D341Med (cell line): Measurements from ENCODE around the gene SMARCA4.
"Not testable (repeated sequence)": the region's sequence is repeated elsewhere in the genome, so short reads cannot be mapped to it uniquely, and the experiment has no call there.

Experiments used
- DNase-seq: peaks from one replicate; pipeline ENCODE4 v3.0.0; 2012; ENCODE audit warnings: low spot score

SMARCA4 gene

GRCh38 chr19:10979951-10980381 is 19.1 kb downstream of the SMARCA4 start:
- no peak for DNase-seq

- no peak for DNase-seq
These were observed 20.5 kb downstream of the SMARCA4 start for GRCh38 chr19:10981252-10981895.

GRCh38 chr19:10983026-10983425 is 22.2 kb downstream of the SMARCA4 start:
- no peak for DNase-seq

- DNase-seq: no peak
These were observed 23.4 kb downstream of the SMARCA4 start for GRCh38 chr19:10984166-10984735.

DNA sequence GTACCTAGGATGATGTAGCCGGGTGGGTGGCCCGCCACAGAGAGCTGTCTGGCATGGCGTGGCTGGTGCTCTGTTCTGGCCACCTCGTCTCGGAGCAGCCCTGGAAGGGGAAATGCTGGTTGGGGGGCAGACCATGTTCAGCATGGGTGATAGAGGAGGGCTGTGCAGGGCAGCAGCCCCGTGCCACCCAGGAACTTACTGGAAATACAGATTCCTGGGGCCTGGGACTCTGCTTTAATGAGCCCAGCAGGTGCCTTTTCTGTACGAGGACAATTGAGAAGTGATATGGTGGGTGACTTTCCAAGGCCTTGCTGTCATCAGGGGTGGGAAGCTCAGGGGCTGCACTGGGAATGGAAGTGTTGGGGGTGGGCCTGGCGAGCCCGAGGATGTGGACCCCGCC is 24.7 kb downstream of the SMARCA4 start:
- DNase-seq: no peak

DNA sequence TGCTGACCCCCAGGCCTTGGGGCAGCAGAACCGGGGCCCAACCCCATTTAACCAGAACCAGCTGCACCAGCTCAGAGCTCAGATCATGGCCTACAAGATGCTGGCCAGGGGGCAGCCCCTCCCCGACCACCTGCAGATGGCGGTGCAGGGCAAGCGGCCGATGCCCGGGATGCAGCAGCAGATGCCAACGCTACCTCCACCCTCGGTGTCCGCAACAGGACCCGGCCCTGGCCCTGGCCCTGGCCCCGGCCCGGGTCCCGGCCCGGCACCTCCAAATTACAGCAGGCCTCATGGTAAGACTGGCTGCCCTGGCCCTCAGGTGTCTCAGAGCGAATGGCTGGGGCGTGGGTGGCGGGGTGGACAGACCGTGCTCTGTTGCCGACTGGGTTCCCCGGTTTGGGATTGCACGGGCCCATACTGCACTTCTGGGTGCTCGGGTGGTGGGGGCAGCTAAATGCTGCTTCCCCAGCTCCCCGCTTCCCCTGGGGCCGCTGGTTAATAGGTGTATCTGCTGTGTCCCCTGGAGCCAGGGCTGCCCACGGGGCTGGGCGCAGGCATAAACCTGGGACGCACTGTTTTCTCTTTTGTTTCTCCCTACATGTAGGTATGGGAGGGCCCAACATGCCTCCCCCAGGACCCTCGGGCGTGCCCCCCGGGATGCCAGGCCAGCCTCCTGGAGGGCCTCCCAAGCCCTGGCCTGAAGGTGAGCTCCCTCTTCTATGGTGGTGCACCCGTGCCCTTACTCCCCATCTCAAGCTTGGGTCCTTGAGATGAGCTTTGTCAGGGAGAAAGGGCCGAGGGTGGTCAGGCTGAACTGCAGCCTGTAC is 25.7 kb downstream of the SMARCA4 start:
- DNase-seq: no peak

- no peak for DNase-seq
These were observed 26.9 kb downstream of the SMARCA4 start for GRCh38 chr19:10987571-10988297.

- DNase-seq: no peak
These were observed 27.6 kb downstream of the SMARCA4 start for GRCh38 chr19:10988380-10988779.

- DNase-seq: no peak
These were observed 28.1 kb downstream of the SMARCA4 start for GRCh38 chr19:10988921-10989320.

- peak; percentile 23 for DNase-seq
These were observed 30.2 kb downstream of the SMARCA4 start for GRCh38 chr19:10991076-10991475.

GRCh38 chr19:10991521-10992081 is 30.8 kb downstream of the SMARCA4 start:
- DNase-seq: no peak

DNA sequence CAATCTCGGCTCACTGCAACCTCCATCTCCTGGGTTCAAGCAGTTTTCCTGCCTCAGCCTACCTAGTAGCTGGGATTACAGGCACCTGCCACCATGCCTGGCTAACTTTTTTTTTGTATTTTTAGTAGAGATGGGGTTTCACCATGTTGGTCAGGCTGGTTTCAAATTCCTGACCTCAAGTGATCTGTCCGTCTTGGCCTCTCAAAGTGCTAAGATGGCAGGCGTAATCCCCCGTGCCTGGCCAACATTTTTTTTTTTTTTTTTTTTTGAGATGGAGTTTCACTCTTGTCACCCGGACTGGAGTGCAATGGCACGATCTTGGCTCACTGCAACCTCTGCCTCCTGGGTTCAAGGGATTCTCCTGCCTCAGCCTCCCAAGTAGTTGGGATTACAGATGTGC is 31.3 kb downstream of the SMARCA4 start:
- DNase-seq: not testable (repeated sequence)

DNA sequence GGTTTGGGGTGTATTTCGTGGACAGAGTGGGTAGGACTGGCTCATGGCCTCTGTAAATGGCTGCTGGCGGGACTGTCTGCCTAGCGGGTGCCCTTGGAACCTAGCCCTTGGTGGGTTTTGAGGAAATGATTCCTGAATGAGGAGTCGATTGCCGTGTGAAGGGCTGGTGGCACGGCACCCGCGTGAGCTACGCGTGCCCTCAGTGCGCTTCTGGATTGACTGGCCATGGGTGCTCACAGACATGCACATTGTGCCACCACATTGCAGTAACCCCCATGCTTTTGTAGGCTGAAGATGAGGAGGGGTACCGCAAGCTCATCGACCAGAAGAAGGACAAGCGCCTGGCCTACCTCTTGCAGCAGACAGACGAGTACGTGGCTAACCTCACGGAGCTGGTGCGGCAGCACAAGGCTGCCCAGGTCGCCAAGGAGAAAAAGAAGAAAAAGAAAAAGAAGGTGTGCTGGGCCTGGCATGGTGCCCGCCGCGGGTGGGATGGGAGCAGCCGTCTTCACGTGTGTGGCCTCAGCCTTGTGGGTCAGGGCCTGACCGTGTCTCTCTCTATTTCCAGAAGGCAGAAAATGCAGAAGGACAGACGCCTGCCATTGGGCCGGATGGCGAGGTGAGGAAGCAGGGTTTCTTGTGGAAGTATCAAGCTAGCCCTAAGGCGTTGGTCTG is 35.2 kb downstream of the SMARCA4 start:
- DNase-seq: peak; percentile 28

DNA sequence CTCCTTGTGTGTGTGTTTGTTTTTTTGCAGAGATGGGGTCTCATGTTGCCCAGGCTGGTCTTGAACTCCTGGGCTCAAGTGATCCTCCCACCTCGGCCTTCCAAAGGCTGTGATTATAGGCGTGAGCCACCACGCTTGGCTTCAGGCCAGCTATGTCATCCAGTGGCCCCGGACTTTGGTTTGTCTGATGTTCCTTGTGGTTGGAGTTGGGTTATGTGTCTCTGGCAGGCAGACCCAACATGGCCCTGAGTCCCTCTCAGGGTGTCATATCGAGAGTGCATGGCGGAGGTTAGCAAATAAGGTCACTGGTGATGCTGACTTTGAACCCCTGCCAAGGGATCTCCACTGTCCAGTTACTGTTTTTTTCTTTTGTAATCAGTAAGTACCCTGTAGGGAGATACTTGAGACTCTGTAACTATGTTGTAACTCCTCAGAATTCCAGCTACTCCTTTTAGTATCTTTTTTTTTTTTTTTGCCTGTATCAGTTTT is 37.3 kb downstream of the SMARCA4 start:
- no peak for DNase-seq

GRCh38 chr19:10998666-10999065 is 37.8 kb downstream of the SMARCA4 start:
- no peak for DNase-seq

DNA sequence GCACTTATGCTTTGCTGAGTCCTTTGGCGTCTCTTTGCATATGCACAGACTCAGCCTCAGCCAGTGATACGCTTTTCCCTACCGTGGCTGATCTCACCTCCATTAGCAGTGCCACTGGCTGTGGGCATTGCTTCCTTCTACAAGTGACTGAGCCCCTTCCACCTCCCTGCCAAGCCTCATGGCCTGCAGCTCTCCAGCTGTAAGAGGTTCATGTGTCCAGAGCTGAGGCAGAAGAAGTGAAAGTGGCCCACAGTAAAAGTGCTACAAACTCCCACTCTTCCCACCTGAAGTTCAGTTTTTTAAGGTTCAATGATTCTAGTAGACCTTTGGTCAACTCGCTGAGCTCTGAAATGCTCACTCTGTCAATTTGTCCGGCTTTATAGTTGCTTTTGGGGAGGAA is 44.7 kb downstream of the SMARCA4 start:
- DNase-seq: no peak

DNA sequence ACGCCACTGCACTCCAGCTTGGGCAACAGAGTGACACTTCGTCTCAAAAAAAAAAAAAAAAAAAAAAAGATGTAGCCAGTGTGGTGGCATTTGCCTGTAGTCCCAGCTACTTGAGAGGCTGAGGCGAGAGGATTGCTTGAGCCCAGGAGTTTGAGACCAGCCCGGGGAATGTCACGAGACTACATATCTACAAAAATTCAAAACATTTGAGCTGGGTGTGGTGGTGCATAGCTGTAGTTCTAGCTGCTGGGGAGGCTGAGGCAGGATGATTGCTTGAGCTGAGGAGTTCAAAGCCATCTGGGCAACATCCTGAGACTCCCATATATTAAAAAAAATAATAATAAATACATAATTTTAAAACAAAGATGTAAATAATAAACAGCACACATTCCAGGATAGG is 46.6 kb downstream of the SMARCA4 start:
- no peak for DNase-seq

- no peak for DNase-seq
These were observed 47.2 kb downstream of the SMARCA4 start for GRCh38 chr19:11007962-11008532.

GRCh38 chr19:11010041-11010440 is 49.2 kb downstream of the SMARCA4 start:
- no peak for DNase-seq

DNA sequence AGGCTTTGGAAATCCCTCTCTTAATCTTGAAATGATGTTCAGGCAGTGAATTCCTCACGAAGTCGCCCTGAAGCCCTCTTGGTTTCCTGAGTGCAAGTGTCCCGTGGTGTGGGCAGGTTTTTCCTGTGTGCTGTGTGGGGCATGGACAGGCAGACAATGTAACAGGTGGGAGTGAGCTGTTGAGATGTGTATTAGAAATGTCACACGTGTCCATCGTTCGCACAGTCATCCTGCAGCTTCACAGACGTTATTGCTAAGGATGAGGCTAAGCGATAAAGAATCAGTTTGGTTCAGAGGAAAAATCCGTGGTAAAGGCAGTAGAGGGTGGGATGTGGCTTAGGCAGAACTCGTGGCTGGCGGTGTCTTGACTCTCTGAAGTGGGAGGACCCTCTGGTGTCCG is 51.7 kb downstream of the SMARCA4 start:
- no peak for DNase-seq

DNA sequence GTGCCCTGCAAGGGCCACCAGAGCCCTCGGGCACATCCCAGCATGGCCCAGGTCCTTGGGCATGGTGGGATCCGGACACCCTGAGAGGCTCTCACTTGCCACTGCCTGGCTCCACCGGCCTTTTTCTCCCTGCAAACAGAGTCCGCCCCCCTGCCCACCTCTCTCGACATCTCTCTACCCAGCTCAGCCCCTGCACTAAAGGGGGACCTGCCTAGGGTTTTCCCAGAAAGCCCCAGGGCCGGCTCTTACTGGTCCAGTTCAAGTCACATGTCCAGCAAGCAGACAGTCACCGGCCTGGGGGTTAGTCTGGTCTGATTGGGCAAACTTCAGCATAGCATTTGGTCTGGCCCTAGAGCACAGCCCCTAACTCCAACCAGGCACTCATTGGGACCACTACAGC is 52.9 kb downstream of the SMARCA4 start:
- no peak for DNase-seq
